Suprapubic skin (tissue), 4 donors: Measurements from ENCODE around the gene RICTOR. TPM values are rescaled to one million over a fixed set of nuclear protein-coding genes. Genes with fewer than 3 reads are reported as not detected.

ENCODE experiments used
- DNase-seq, 2 donors: peaks; one replicate each; pipeline ENCODE4 v3.0.0-alpha.2; 2019; ENCODE audit warnings: low spot score in 2 of 2
- H3K27ac ChIP-seq: fragments of 200-600 bp; sonication (generic); one replicate; pipeline ENCODE4 v1.5.1; 2019
- H3K27me3 ChIP-seq: fragments of 200-600 bp; sonication (generic); one replicate; pipeline ENCODE4 v1.5.1; 2019
- H3K36me3 ChIP-seq: fragments of 200-600 bp; sonication (generic); one replicate; pipeline ENCODE4 v1.5.1; 2019
- H3K4me1 ChIP-seq: fragments of 200-600 bp; sonication (generic); one replicate; pipeline ENCODE4 v1.5.1; 2019
- H3K4me3 ChIP-seq: fragments of 200-600 bp; sonication (generic); one replicate; pipeline ENCODE4 v1.5.1; 2019; ENCODE audit warnings: mild to moderate bottlenecking
- H3K9me3 ChIP-seq: fragments of 200-600 bp; sonication (generic); one replicate; pipeline ENCODE4 v1.5.1; 2019
- CTCF ChIP-seq, 2 donors: fragments of 200-600 bp in 1 of 2; fragments of 450-650 bp in 1 of 2; sonication (generic) in 1 of 2; IDR thresholded peaks; one replicate each; pipeline ENCODE4 v1.5.1; 2016 to 2019; ENCODE audit warnings: antibody characterized with exemption in 2 of 2, mild to moderate bottlenecking in 1 of 2, moderate library complexity in 1 of 2
- EP300 ChIP-seq: sonication (generic); formaldehyde crosslinking; IDR thresholded peaks from one replicate; pipeline ENCODE4 v1.6.1; 2017; ENCODE audit warnings: antibody characterized with exemption
- POLR2A ChIP-seq, 2 donors: fragments of 450-650 bp; IDR thresholded peaks; one replicate each; pipeline ENCODE4 v1.6.1; 2017; ENCODE audit warnings: antibody characterized with exemption in 2 of 2, mild to moderate bottlenecking in 2 of 2, moderate library complexity in 2 of 2
- POLR2AphosphoS5 ChIP-seq, 3 donors: sonication (generic); formaldehyde crosslinking; IDR thresholded peaks; one replicate each; pipeline ENCODE4 v1.6.1; 2017; ENCODE audit warnings: antibody characterized with exemption in 3 of 3
- WGBS: methylation state at CpG from one replicate; pipeline ENCODE4 v1.1.5; 2018; 5-methylcytosine and 5-hydroxymethylcytosine counted together
- total RNA-seq, 4 donors: library from RNA; depleted of rRNA; stranded (reverse); fragments of >200 nt; gene quantifications; one replicate each; pipeline ENCODE4 v1.1.0, GENCODE V29; 2016

RICTOR gene
- total RNA-seq = 10 to 100 TPM; 24.9 to 92.6 (median 28.7) TPM

DNA sequence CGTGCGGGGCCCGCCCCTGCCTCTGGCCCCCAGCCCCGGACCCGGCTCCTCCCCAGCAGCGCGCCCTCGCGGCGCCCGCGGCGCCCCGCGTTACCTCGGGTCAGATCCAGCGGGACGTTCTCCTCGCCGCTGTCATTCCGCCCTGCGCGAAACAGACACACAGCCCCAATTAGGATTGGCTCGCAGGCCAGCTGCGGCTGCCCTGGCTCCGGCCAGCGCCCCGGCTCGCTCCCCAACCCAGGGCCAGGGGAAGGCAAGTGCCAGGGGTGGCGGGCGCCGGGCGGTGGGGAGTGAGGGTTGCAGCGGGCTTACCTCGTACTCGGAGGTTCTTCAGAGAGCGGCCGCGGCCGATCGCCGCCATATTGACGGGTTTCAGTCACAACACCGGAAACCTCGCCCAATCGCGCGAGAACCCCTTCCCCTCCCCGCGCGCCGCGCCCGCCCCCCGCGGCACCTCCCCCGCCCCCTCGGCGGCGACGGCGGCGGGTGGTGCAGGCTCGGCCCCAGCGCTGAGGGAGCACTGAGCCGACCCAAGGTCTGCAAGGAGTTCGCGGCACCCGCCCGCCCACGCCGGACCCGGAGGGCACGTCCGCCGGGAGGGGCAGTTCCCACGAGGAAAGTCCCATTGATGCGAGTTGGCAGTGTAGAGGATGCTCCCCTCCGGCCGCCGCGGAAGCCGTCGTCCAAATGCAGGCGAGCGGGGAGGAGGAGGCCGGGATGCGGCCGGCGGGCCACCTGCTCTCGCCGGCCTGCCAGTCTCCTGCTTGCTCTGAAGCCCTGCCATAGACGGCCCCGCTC, at the start of gene RICTOR:
TSS of gene RICTOR (minus strand) at position 383 of the 798 bp plus-strand sequence. CDS start at position 361, 22 bp downstream.
- Histone ChIP-seq H3K27ac (peak within 1 kb of the TSS; percentile 97), H3K27me3 (peaks cover 1% of the 10 kb centered on the region), H3K36me3 (no peaks in the 10 kb centered on the region), H3K4me1 (peaks cover 33% of the 10 kb centered on the region), H3K9me3 (no peaks in the 10 kb centered on the region), H3K4me3 (peak within 1 kb of the TSS; percentile 75)
- WGBS = 0% methylated on average over 8 of the region's 94 CpGs
- TF ChIP-seq EP300 (no peak), POLR2AphosphoS5 (IDR thresholded peaks at IDR 0.05) (peak in 2 of 3 donors; percentile 44 to 56), CTCF (IDR thresholded peaks at IDR 0.05) (no peak), POLR2A (IDR thresholded peaks at IDR 0.05) (peak; percentile 21 to 29)
- DNase-seq = peak; percentile 90 to 94

- 75% methylated on average over 2 of the region's 2 CpGs for WGBS
- no peak overlapping the region for H3K27ac ChIP-seq
- peaks cover 8% of the 10 kb centered on the region for H3K27me3 ChIP-seq
- H3K4me3 ChIP-seq = no peak overlapping the region
- H3K4me1 ChIP-seq = no peaks in the 10 kb centered on the region
- H3K9me3 ChIP-seq = no peaks in the 10 kb centered on the region
- H3K36me3 ChIP-seq = no peaks in the 10 kb centered on the region
- no peak for DNase-seq
- no peak for TF ChIP-seq CTCF (IDR thresholded peaks at IDR 0.05)
- TF ChIP-seq POLR2A (IDR thresholded peaks at IDR 0.05) = no peak
- no peak for TF ChIP-seq POLR2AphosphoS5 (IDR thresholded peaks at IDR 0.05)
- TF ChIP-seq EP300 = no peak
These were observed 47.7 kb upstream of the RICTOR start for GRCh38 chr5:39121922-39122321.

GRCh38 chr5:39121315-39121714, 47.1 kb upstream of the RICTOR start:
- DNase-seq = no peak
- TF ChIP-seq EP300 = no peak
- TF ChIP-seq POLR2A (IDR thresholded peaks at IDR 0.05) = no peak
- no peak for TF ChIP-seq CTCF (IDR thresholded peaks at IDR 0.05)
- no peak for TF ChIP-seq POLR2AphosphoS5 (IDR thresholded peaks at IDR 0.05)
- no peaks in the 10 kb centered on the region for H3K9me3 ChIP-seq
- peaks cover 8% of the 10 kb centered on the region for H3K27me3 ChIP-seq
- H3K4me3 ChIP-seq = no peak overlapping the region
- H3K27ac ChIP-seq = no peak overlapping the region
- no peaks in the 10 kb centered on the region for H3K36me3 ChIP-seq
- H3K4me1 ChIP-seq = no peaks in the 10 kb centered on the region
- 78% methylated on average over 1 of the region's 1 CpG for WGBS

DNA sequence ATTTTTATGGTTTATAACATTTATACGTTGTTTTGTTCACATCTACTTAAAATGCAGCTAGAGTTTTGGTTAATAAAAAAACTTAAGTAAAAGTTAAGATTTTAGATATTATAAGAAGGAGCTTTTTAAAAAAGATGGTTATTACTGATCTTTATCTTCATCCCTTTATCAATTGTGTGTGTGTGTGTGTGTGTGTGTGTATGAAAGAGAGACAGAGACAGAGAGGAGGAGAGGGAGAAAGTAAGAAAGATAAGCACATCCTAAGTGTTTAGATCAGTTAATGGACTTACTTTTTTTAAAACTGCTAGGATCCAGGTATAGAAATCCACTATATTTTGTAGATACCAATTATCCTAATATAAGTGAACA, 45.8 kb upstream of the RICTOR start:
- 86% methylated on average over 1 of the region's 1 CpG for WGBS
- Histone ChIP-seq H3K36me3 (no peaks in the 10 kb centered on the region), H3K27ac (no peak overlapping the region), H3K9me3 (no peaks in the 10 kb centered on the region), H3K4me1 (no peaks in the 10 kb centered on the region), H3K27me3 (peaks cover 8% of the 10 kb centered on the region), H3K4me3 (no peak overlapping the region)
- no peak for DNase-seq
- TF ChIP-seq CTCF (IDR thresholded peaks at IDR 0.05) = no peak
- no peak for TF ChIP-seq EP300
- no peak for TF ChIP-seq POLR2AphosphoS5 (IDR thresholded peaks at IDR 0.05)
- no peak for TF ChIP-seq POLR2A (IDR thresholded peaks at IDR 0.05)

- TF ChIP-seq POLR2AphosphoS5 (IDR thresholded peaks at IDR 0.05) = no peak
- TF ChIP-seq CTCF (IDR thresholded peaks at IDR 0.05) = no peak
- no peak for TF ChIP-seq POLR2A (IDR thresholded peaks at IDR 0.05)
- TF ChIP-seq EP300 = no peak
- H3K9me3 ChIP-seq = no peaks in the 10 kb centered on the region
- H3K27ac ChIP-seq = no peak overlapping the region
- H3K4me3 ChIP-seq = no peak overlapping the region
- 76% methylated on average over 3 of the region's 3 CpGs for WGBS
- H3K27me3 ChIP-seq = peaks cover 8% of the 10 kb centered on the region
- DNase-seq = no peak
- H3K36me3 ChIP-seq = no peaks in the 10 kb centered on the region
- no peaks in the 10 kb centered on the region for H3K4me1 ChIP-seq
These were observed 45.3 kb upstream of the RICTOR start for GRCh38 chr5:39119404-39120051.
